ENCODE results near the gene SLCO4A1. TPM values are rescaled to one million over a fixed set of nuclear protein-coding genes. Genes with fewer than 3 reads are reported as not detected.

SLCO4A1 gene
- total and polyA plus RNA-seq, 2 donors (not counting 3 experiments of a cell fraction or from before 2014, with no cell fraction given) = 1.4 to 4.1 TPM

GRCh38 chr20:62696989-62697388 is 54.7 kb downstream of the SLCO4A1 start:
- no peak for DNase-seq (ENCODE audit: low read depth, low spot score)
- H3K27ac ChIP-seq (ENCODE audit: insufficient read depth, low read depth, low read length) = no peak overlapping the region
- H3K9ac ChIP-seq (replicated peaks; ENCODE audit: extremely low read depth, insufficient read depth, low read length) = no peak overlapping the region
- intact Hi-C loops (cut with micrococcal nuclease) (no loop called here), dilution Hi-C loops (cut with MboI; ENCODE audit: extremely low pct_ligation_motif_present, low sequenced_read_pairs) (no loop called here)
- no peak for FAIRE-seq
- H3K9me1 ChIP-seq (replicated peaks; ENCODE audit: control insufficient read depth, extremely low read depth, insufficient read depth, low read length) = no peaks in the 10 kb centered on the region
- TF ChIP-seq MAX (IDR thresholded peaks at IDR 0.05; ENCODE audit: insufficient read depth, insufficient read length) (no peak), MYC (IDR thresholded peaks at IDR 0.05; ENCODE audit: low read depth, low read length) (no peak), FOS (IDR thresholded peaks at IDR 0.05; ENCODE audit: borderline replicate concordance, insufficient read depth, low read length) (no peak), GATA2 (IDR thresholded peaks at IDR 0.05; ENCODE audit: insufficient read depth, insufficient read length, low read depth, low read length) (no peak), POLR2A (IDR thresholded peaks at IDR 0.05; ENCODE audit: low read depth, low read length) (no peak), CTCF (IDR thresholded peaks at IDR 0.05; ENCODE audit: extremely low read depth in 1 of 2, insufficient read depth in 1 of 2, low read depth in 1 of 2, low read length in 2 of 2) (no peak), JUN (IDR thresholded peaks at IDR 0.05; ENCODE audit: borderline replicate concordance, insufficient read depth, insufficient read length, low read depth) (no peak), EZH2 (IDR thresholded peaks at IDR 0.05; ENCODE audit: borderline replicate concordance, low read depth, low read length, severe bottlenecking) (no peak), POLR2AphosphoS5 (IDR thresholded peaks at IDR 0.05; ENCODE audit: insufficient read depth, low read depth, low read length) (no peak)
- no peaks in the 10 kb centered on the region for H4K20me1 ChIP-seq (replicated peaks; ENCODE audit: control insufficient read depth, extremely low read depth, insufficient read depth, low read length)
- H3K4me1 ChIP-seq (ENCODE audit: control insufficient read depth, extremely low read depth, insufficient read depth, low read length) = no peaks in the 10 kb centered on the region
- no peak overlapping the region for H2AFZ ChIP-seq (ENCODE audit: low read depth, low read length)
- no peaks in the 10 kb centered on the region for H3K79me2 ChIP-seq (ENCODE audit: control insufficient read depth, insufficient read depth, low read length)
- no TSS peak for BruUV-seq (replicated peaks)
- no peaks in the 10 kb centered on the region for H3K9me3 ChIP-seq (replicated peaks; ENCODE audit: control insufficient read depth, insufficient read depth, low read length)
- ChIA-PET CTCF (interaction anchor here (0.8 to 1.6 kb wide), 4 partner anchors 8 to 95 kb away, joined by 3 to 6 read pairs (median 4); no protein-coding TSS in a partner anchor), POLR2A (no interaction called here)
- no peak overlapping the region for H3K4me2 ChIP-seq (ENCODE audit: insufficient read depth, low read length)
- H3K4me3 ChIP-seq (replicated peaks in 1 of 3; ENCODE audit: insufficient read depth in 1 of 3, low read depth in 1 of 3, low read length in 3 of 3) = no peak overlapping the region
- H3K27me3 ChIP-seq (ENCODE audit: control insufficient read depth in 2 of 2, insufficient read depth in 2 of 2, low read length in 2 of 2) = no peaks in the 10 kb centered on the region
- no peaks in the 10 kb centered on the region for H3K36me3 ChIP-seq (ENCODE audit: control insufficient read depth in 2 of 2, extremely low read depth in 1 of 2, insufficient read depth in 2 of 2, low read length in 2 of 2)
